ENCODE measurements around the gene GOLGA8H.
"Not testable (repeated sequence)": the region's sequence is repeated elsewhere in the genome, so short reads cannot be mapped to it uniquely, and the experiment has no call there.

Gene GOLGA8H, protein sequence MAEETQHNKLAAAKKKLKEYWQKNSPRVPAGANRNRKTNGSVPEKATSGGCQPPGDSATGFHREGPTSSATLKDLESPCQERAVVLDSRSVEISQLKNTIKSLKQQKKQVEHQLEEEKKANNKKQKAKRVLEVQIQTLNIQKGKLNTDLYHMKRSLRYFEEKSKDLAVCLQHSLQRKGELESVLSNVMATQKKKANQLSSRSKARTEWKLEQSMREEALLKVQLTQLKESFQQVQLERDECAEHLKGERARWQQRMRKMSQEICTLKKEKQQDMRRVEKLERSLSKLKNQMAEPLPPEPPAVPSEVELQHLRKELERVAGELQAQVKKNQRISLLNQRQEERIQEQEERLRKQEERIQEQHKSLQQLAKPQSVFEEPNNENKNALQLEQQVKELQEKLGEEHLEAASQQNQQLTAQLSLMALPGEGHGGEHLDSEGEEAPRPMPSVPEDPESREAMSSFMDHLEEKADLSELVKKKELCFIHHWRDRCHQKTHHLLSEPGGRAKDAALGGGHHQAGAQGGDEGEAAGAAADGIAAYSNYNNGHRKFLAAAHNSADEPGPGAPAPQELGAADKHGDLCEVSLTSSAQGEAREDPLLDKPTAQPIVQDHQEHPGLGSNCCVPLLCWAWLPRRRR

DNA sequence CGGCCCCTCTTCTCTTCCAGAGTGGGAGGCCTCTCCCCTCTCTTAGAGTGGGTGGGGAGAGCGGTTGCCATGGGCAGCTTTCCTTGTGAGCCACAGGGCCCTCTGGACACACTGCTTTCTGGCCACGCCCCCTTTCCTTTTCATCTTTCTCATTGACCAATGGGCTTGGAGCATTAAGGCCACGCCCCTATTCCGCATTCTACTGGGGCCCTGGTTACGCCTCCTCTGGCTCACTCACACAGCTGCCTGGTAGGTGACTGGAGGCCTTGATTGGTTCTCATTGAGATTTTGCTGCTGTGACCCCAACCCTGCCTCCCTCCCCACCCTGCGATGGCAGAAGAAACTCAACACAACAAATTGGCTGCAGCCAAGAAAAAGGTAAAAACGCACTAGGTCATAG, at the start of gene GOLGA8H:
Gene GOLGA8H, plus strand, starts transcription at position 233 of the 400 bp plus-strand sequence. Its CDS starts 98 bp downstream, at position 331.
- not testable (repeated sequence) for H3K27ac ChIP-seq

DNA sequence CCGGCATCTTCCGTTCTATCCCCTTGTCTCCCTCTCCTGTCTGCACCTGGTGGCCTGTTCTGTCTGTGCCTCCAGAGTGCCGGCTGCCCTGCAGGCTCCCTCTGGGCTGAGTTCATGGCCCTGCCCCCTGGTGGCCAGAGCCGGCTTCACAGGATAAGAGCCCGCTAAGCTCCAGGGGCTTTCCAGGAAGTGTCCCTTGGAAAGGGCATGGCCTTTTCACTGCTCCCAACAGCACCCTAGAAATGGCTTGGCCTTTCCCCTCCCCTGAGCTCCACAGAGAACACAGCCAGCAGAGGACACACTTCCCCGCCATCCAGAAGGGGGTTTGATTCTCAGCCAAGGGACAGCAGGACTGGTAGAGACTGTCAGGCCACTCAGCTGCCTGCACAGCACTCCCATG, 36.9 kb upstream of the GOLGA8H start:
- TF ChIP-seq, protein P1, sequence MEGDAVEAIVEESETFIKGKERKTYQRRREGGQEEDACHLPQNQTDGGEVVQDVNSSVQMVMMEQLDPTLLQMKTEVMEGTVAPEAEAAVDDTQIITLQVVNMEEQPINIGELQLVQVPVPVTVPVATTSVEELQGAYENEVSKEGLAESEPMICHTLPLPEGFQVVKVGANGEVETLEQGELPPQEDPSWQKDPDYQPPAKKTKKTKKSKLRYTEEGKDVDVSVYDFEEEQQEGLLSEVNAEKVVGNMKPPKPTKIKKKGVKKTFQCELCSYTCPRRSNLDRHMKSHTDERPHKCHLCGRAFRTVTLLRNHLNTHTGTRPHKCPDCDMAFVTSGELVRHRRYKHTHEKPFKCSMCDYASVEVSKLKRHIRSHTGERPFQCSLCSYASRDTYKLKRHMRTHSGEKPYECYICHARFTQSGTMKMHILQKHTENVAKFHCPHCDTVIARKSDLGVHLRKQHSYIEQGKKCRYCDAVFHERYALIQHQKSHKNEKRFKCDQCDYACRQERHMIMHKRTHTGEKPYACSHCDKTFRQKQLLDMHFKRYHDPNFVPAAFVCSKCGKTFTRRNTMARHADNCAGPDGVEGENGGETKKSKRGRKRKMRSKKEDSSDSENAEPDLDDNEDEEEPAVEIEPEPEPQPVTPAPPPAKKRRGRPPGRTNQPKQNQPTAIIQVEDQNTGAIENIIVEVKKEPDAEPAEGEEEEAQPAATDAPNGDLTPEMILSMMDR (conservative IDR thresholded peaks at IDR 0.05) = peak; percentile 13; the same call in 1 of the 2 replicates
- H3K27ac ChIP-seq = not testable (repeated sequence)

DNA sequence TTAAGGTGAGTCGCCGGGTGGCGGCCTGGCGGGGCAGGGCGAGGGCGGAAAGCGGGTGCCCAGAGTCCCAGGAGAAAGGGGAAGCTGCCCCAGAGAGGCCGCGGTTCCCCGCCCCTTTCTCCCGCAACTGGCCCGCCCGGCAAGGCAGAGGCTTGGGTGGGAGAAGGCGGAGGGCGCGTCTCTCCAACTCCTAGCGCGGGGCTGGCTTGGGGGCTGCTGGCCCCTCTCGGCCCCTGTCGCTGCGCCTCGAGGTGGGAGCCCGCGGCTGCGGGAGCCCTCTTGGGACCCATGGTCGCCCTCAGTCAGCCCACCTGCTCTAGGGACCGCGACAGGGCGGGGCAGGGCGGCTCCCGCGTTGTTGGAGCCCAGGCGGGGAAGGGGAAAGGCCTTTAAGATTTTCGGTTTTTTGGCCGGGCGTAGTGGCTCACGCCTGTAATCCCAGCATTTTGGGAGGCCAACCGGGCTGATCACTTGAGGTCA, 30.8 kb upstream of the GOLGA8H start:
- H3K27ac ChIP-seq = not testable (repeated sequence)

- not testable (repeated sequence) for H3K27ac ChIP-seq
Observed at GRCh38 chr15:30579394-30579970, 24.3 kb upstream of the GOLGA8H start.

DNA sequence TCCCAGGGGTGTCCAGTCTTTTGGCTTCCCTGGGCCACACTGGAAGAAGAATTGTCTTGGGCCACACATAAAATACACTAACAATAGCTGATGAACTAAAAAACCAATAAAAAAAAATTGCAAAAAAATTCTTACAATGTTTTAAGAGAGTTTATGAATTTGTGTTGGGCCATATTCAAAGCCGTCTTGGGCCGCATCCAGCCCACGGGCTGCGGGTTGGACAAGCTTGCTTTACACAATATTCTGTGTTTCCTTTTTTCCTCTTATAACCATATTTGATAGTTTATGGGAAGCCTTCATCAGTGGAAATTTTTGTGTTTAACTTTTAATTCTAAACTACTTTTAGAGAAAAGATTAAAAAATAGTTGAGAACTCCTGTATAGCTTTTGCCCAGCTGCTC, 23.1 kb upstream of the GOLGA8H start:
- H3K27ac ChIP-seq = not testable (repeated sequence)

DNA sequence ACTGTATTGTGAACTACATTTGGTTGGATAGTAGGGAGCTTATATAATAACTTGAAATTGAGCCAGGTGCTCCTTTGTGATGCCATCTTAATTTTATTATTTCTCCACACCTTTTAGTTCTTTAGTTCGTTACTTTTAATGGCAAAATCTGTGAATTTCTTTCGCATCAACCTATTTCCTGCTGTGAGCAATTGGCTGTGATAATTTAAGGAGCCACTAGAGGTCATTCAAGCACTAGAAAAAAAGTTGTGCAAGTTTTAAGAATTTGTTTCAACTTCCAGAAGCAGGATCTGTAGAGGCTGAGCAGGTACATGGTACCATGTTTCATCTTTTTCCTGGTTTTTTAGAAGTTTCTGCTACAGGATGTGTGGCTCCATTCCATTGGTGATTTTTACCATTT, 4.9 kb upstream of the GOLGA8H start:
- TF ChIP-seq, protein P1 (conservative IDR thresholded peaks at IDR 0.05) = peak; percentile 12; the same call in 1 of the 2 replicates
- not testable (repeated sequence) for H3K27ac ChIP-seq

- H3K27ac ChIP-seq = not testable (repeated sequence)
Observed at GRCh38 chr15:30612271-30612670, 8.4 kb downstream of the GOLGA8H start.

GRCh38 chr15:30621342-30621741, 17.5 kb downstream of the GOLGA8H start:
- TF ChIP-seq, protein P1 (conservative IDR thresholded peaks at IDR 0.05) = peak; percentile 27
- not testable (repeated sequence) for H3K27ac ChIP-seq

DNA sequence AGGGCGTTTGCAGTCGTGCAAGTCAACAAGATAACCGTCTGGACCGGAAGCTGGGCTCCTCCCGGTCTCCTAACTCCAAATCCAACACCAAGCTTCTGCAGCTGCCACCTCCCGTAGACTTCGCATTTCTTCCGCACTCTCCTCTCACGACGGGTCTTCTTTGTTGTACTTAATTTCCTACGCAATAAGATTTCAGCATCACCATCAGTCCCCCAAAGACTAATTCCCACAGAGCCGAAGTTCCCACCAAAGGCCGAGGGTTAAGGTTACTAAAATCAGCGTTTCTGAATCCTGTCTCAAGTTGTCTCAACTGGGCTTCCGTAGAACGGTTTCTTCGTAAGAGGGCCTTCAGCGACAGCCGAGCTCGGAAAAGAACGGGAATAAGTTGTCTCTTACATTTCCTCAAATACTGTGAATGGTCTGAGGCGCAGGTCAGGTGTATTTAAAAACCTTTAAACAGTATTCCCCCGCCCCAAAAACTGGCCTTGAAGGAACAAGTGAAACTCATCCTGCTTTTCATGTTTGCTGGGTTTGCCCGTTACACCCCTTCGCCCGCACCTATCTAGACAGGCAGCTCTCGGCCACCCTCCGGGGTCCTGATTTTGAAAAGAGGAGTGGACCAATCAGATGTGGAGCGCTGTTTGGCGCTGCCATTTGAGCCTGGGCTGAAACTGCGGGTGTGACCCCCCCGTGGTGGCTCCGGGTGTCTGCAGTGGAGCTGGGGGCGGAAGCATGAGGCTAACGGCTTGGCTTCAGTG, 21.8 kb downstream of the GOLGA8H start, which contains the start of gene ARHGAP11B:
Gene ARHGAP11B, plus strand, starts transcription at position 693 of the 758 bp plus-strand sequence.
- H3K27ac ChIP-seq = peak within 1 kb of the TSS; percentile 96

GRCh38 chr15:30626194-30626565, 22.4 kb downstream of the GOLGA8H start:
- peak overlapping the region; percentile 96 for H3K27ac ChIP-seq

DNA sequence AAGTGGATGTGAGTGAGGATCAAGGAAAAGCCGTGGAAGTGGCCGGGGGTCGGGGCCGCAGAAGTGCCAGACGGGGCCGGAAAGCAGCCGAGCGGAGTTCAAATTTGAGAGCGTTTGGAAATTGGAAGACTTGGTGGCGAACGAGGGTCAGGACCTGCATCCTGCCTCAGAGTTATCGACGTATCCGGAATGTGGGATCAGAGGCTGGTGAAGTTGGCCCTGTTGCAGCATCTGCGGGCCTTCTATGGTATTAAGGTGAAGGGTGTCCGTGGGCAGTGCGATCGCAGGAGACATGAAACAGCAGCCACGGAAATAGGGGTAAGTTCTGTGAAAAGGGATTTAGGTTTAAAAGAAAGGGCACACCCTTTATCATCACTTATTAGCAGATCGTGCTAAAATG, 22.8 kb downstream of the GOLGA8H start:
- H3K27ac ChIP-seq = peak overlapping the region; percentile 96

Data from C4-2B (cell line).